AG09309 (cell line): ENCODE data around the gene OPALIN.

Experiments
- DNase-seq: peaks from one replicate; pipeline ENCODE4 v3.0.0-alpha.2; 2010; ENCODE audit warnings: low read depth
- H3K4me3 ChIP-seq: 2 replicates; pipeline ENCODE4 v1.5.1; 2011; ENCODE audit warnings: mild to moderate bottlenecking, low read depth, low read length, moderate library complexity; ENCODE audit not compliant: control insufficient read depth
- CTCF ChIP-seq: IDR thresholded peaks from 2 replicates; pipeline ENCODE4 v1.5.1; 2011; ENCODE audit warnings: mild to moderate bottlenecking, low read depth, low read length, inconsistent platforms; ENCODE audit not compliant: insufficient read depth, control insufficient read depth; ENCODE audit errors: missing control alignments

Gene OPALIN

GRCh38 chr10:96357038-96357620 is 1.7 kb downstream of the OPALIN start:
- H3K4me3 ChIP-seq = no peak overlapping the region
- DNase-seq = no peak
- no peak for TF ChIP-seq CTCF

- H3K4me3 ChIP-seq = no peak overlapping the region
- no peak for TF ChIP-seq CTCF
- DNase-seq = no peak
Observed at GRCh38 chr10:96352582-96352981, 6.2 kb downstream of the OPALIN start.

GRCh38 chr10:96352027-96352426 is 6.8 kb downstream of the OPALIN start:
- no peak for DNase-seq
- no peak overlapping the region for H3K4me3 ChIP-seq
- TF ChIP-seq CTCF = no peak

- H3K4me3 ChIP-seq = no peak overlapping the region
- no peak for DNase-seq
- no peak for TF ChIP-seq CTCF
Observed at GRCh38 chr10:96346295-96346694, 12.5 kb downstream of the OPALIN start.

- DNase-seq = no peak
- H3K4me3 ChIP-seq = no peak overlapping the region
- no peak for TF ChIP-seq CTCF
Observed at GRCh38 chr10:96345222-96345621, 13.6 kb downstream of the OPALIN start.

- no peak for DNase-seq
- TF ChIP-seq CTCF = no peak
- H3K4me3 ChIP-seq = no peak overlapping the region
Observed at GRCh38 chr10:96344178-96344577, 14.6 kb downstream of the OPALIN start.

- TF ChIP-seq CTCF = no peak
- H3K4me3 ChIP-seq = no peak overlapping the region
- DNase-seq = no peak
Observed at GRCh38 chr10:96342402-96342801, 16.4 kb downstream of the OPALIN start.
